Panc1 (cell line): Measurements from ENCODE around the gene RCOR3. TPM values are rescaled to one million over a fixed set of nuclear protein-coding genes. Genes with fewer than 3 reads are reported as not detected.
"Not testable (repeated sequence)": the region's sequence is repeated elsewhere in the genome, so short reads cannot be mapped to it uniquely, and the experiment has no call there.

ENCODE experiments used
- ATAC-seq: fragments of 200-7000 bp; cut with Tn5 transposase; 2 replicates; pipeline ENCODE4 v1.9.1; 2020; ENCODE audit warnings: mild to moderate bottlenecking, moderate library complexity
- BruUV-seq: library from RNA; stranded (reverse); fragments of 400-500 nt; replicated peaks from 2 replicates; lab custom pipeline; 2021; lab: Mats Ljungman, UMichigan
- CTCF ChIA-PET: fragments of 300-600 bp; sonication (Branson Sonifier 250); formaldehyde crosslinking; loops from one replicate; lab custom pipeline; 2022; ENCODE audit warnings: antibody characterized with exemption; lab: Charles Lee
- POLR2A ChIA-PET: fragments of 300-600 bp; sonication (Branson Sonifier 250); formaldehyde crosslinking; loops from one replicate; lab custom pipeline; 2022; ENCODE audit warnings: antibody characterized with exemption; lab: Charles Lee
- DNase-seq: peaks from one replicate; pipeline ENCODE4 v3.0.0-alpha.2; 2010; ENCODE audit warnings: low read depth, low spot score
- H3K27ac ChIP-seq: 2 replicates; pipeline ENCODE4 v1.5.1; 2011; ENCODE audit warnings: mild to moderate bottlenecking, low read length, inconsistent platforms
- H3K27me3 ChIP-seq: fragments of 200-500 bp; sonication (Bioruptor generic); 2 replicates; pipeline ENCODE4 v1.6.0; 2014; ENCODE audit warnings: low read length, inconsistent platforms; ENCODE audit not compliant: control insufficient read depth, insufficient read depth
- H3K36me3 ChIP-seq: fragments of 200-500 bp; sonication (Bioruptor generic); 2 replicates; pipeline ENCODE4 v1.5.1; 2014; ENCODE audit warnings: inconsistent platforms, mild to moderate bottlenecking, low read length, moderate library complexity; ENCODE audit not compliant: control insufficient read depth, insufficient read depth
- H3K4me1 ChIP-seq: 2 replicates; pipeline ENCODE4 v1.5.1; 2011; ENCODE audit warnings: inconsistent platforms, mild to moderate bottlenecking, low read length, moderate library complexity; ENCODE audit not compliant: control insufficient read depth, insufficient read depth
- H3K4me3 ChIP-seq, 2 experiments: 2 replicates each; pipeline ENCODE4 v1.5.1; 2011 to 2012; ENCODE audit warnings: low read depth in 2 of 2, low read length in 2 of 2, mild to moderate bottlenecking in 2 of 2, inconsistent platforms in 1 of 2, moderate library complexity in 1 of 2
- H3K9me3 ChIP-seq: fragments of 200-500 bp; sonication (Bioruptor generic); 2 replicates; pipeline ENCODE4 v1.5.1; 2014; ENCODE audit warnings: low read depth, mild to moderate bottlenecking, inconsistent platforms, low read length, moderate library complexity; ENCODE audit not compliant: control insufficient read depth, insufficient read depth
- POLR2AphosphoS5 ChIP-seq: IDR thresholded peaks from 2 replicates; pipeline ENCODE4 v1.6.1; 2012; ENCODE audit warnings: mild to moderate bottlenecking, low read depth, low read length, moderate library complexity
- SIN3A ChIP-seq: IDR thresholded peaks from 2 replicates; pipeline ENCODE4 v1.6.1; 2012; ENCODE audit warnings: low read depth, mild to moderate bottlenecking, low read length, moderate library complexity, borderline replicate concordance; ENCODE audit not compliant: insufficient read depth
- TCF7L2 ChIP-seq: IDR thresholded peaks from 2 replicates; pipeline ENCODE4 v1.6.1; 2011; ENCODE audit warnings: mild to moderate bottlenecking, low read depth, low read length, inconsistent platforms
- in situ Hi-C: cut with HindIII; loops from 2 replicates; pipeline ENCODE4 v1.10.0; 2016; ENCODE audit warnings: low sequenced_read_pairs, low pct_unique_long_range_greater_than_20kb
- intact Hi-C: fragments of 100-400 bp; cut with micrococcal nuclease; formaldehyde crosslinking; loops from one replicate; pipeline ENCODE4 v1.10.0; 2022; ENCODE audit not compliant: unreplicated experiment
- total RNA-seq: library from RNA; stranded (reverse); gene quantifications from one replicate; pipeline ENCODE4 v1.2.1, GENCODE V29; 2021; ENCODE audit not compliant: unreplicated experiment
- TF ChIP-seq, protein P1 (sequence below), 2 experiments: IDR thresholded peaks; 2 replicates each; pipeline ENCODE4 v1.6.1; 2011 to 2012; ENCODE audit warnings: low read depth in 2 of 2, control low read depth in 1 of 2, low read length in 1 of 2, mild to moderate bottlenecking in 1 of 2, moderate library complexity in 1 of 2; ENCODE audit not compliant: insufficient read depth in 1 of 2
- TF ChIP-seq, protein P2 (sequence below): fragments of 450-650 bp; IDR thresholded peaks from 2 replicates; pipeline ENCODE4 v1.5.1; 2017; ENCODE audit warnings: mild to moderate bottlenecking

The RCOR3 gene
- total RNA-seq, 1 experiment from 2014 or later = 40.4 TPM

DNA sequence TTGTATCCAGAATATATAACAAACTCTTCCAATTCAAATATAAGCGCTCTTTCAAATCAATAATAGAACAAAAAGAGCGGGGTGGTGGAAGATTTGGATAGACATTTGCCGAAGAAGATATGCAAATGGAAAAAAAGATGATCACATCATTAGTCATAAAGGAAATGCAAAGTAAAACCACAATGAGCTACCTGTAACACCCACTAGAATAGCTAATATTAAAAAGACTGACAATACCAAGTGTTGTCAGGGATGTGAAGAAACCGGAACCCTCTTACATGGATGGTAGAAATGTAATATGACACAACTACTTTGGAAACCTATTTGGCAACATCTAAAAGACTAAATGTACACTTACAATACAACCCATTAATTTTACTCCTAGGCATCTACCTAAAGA lies 61.8 kb downstream of the RCOR3 start:
- TF ChIP-seq, protein P1, sequence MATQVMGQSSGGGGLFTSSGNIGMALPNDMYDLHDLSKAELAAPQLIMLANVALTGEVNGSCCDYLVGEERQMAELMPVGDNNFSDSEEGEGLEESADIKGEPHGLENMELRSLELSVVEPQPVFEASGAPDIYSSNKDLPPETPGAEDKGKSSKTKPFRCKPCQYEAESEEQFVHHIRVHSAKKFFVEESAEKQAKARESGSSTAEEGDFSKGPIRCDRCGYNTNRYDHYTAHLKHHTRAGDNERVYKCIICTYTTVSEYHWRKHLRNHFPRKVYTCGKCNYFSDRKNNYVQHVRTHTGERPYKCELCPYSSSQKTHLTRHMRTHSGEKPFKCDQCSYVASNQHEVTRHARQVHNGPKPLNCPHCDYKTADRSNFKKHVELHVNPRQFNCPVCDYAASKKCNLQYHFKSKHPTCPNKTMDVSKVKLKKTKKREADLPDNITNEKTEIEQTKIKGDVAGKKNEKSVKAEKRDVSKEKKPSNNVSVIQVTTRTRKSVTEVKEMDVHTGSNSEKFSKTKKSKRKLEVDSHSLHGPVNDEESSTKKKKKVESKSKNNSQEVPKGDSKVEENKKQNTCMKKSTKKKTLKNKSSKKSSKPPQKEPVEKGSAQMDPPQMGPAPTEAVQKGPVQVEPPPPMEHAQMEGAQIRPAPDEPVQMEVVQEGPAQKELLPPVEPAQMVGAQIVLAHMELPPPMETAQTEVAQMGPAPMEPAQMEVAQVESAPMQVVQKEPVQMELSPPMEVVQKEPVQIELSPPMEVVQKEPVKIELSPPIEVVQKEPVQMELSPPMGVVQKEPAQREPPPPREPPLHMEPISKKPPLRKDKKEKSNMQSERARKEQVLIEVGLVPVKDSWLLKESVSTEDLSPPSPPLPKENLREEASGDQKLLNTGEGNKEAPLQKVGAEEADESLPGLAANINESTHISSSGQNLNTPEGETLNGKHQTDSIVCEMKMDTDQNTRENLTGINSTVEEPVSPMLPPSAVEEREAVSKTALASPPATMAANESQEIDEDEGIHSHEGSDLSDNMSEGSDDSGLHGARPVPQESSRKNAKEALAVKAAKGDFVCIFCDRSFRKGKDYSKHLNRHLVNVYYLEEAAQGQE (IDR thresholded peaks at IDR 0.05; ENCODE audit: insufficient read depth in 1 of 2, low read depth in 2 of 2, low read length in 1 of 2) = no peak
- TF ChIP-seq TCF7L2 (no peak), SIN3A (no peak), POLR2AphosphoS5 (no peak)
- TF ChIP-seq, protein P2, sequence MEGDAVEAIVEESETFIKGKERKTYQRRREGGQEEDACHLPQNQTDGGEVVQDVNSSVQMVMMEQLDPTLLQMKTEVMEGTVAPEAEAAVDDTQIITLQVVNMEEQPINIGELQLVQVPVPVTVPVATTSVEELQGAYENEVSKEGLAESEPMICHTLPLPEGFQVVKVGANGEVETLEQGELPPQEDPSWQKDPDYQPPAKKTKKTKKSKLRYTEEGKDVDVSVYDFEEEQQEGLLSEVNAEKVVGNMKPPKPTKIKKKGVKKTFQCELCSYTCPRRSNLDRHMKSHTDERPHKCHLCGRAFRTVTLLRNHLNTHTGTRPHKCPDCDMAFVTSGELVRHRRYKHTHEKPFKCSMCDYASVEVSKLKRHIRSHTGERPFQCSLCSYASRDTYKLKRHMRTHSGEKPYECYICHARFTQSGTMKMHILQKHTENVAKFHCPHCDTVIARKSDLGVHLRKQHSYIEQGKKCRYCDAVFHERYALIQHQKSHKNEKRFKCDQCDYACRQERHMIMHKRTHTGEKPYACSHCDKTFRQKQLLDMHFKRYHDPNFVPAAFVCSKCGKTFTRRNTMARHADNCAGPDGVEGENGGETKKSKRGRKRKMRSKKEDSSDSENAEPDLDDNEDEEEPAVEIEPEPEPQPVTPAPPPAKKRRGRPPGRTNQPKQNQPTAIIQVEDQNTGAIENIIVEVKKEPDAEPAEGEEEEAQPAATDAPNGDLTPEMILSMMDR = no peak
- Histone ChIP-seq H3K27ac (no peak overlapping the region), H3K27me3 (no peaks in the 10 kb centered on the region), H3K36me3 (0 out of 2 replicates have a peak, but pooled peaks cover 2% of the 10 kb centered on the region), H3K9me3 (no peaks in the 10 kb centered on the region), H3K4me3 (no peak overlapping the region), H3K4me1 (no peaks in the 10 kb centered on the region)
- ChIA-PET CTCF (interaction anchor here (1.0 kb wide), 1 partner anchor 194 kb away, joined by 6 read pairs; no protein-coding TSS in a partner anchor), POLR2A (interaction anchor here (0.7 kb wide), 1 partner anchor 12 kb away, joined by 3 read pairs; no protein-coding TSS in a partner anchor)
- in situ Hi-C loops (no loop called here), intact Hi-C loops (loop anchor here (5.0 to 10.0 kb wide), 2 partner anchors 64 to 156 kb away; no protein-coding TSS in a partner anchor)
- ATAC-seq (no peak), DNase-seq (no peak)
- BruUV-seq = no TSS peak

DNA sequence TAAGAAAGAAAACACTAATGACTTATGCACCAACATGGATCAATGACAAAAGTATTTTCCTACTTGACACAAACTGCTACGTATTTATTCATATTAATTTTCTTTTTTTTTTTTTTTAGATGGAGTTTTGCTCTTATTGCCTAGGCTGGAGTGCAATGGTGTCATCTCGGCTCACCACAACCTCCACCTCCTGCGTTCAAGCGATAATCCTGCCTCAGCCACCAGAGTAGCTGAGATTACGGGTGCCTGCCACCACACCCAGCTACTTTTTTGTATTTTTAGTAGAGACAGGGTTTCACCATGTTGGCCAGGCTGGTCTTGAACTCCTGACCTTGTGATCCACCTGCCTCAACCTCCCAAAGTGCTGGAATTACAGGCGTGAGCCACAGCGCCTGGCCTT lies 62.5 kb downstream of the RCOR3 start:
- H3K4me1 ChIP-seq, H3K27me3 ChIP-seq, H3K27ac ChIP-seq, H3K4me3 ChIP-seq, H3K9me3 ChIP-seq, BruUV-seq, POLR2A ChIA-PET, ATAC-seq, H3K36me3 ChIP-seq, in situ Hi-C loops, DNase-seq: not testable (repeated sequence)
- intact Hi-C loops = loop anchor here (5.0 to 10.0 kb wide), 2 partner anchors 63 to 156 kb away; no protein-coding TSS in a partner anchor
- CTCF ChIA-PET = interaction anchor here (1.0 kb wide), 1 partner anchor 193 kb away, joined by 6 read pairs; no protein-coding TSS in a partner anchor
